HFFc6 (cell line): ENCODE measurements around the gene ATG4A. TPM values are rescaled to one million over a fixed set of nuclear protein-coding genes. Genes with fewer than 3 reads are reported as not detected.

ENCODE experiments used
- DNase-seq: peaks from one replicate; pipeline ENCODE4 v3.0.0-alpha.2; 2018
- H3K27ac Mint-ChIP-seq: 2 replicates; pipeline ENCODE4 v1.8.0; 2020; ENCODE audit warnings: mild to moderate bottlenecking, mixed read lengths
- H3K27me3 Mint-ChIP-seq: 2 replicates; pipeline ENCODE4 v1.8.0; 2021; ENCODE audit warnings: mild to moderate bottlenecking, moderate library complexity, mixed read lengths; ENCODE audit not compliant: insufficient read depth
- H3K36me3 Mint-ChIP-seq: 2 replicates; pipeline ENCODE4 v1.8.0; 2021; ENCODE audit warnings: low read depth, mixed read lengths
- H3K4me1 Mint-ChIP-seq: 2 replicates; pipeline ENCODE4 v1.8.0; 2020; ENCODE audit warnings: low read depth, mixed read lengths
- H3K4me3 Mint-ChIP-seq: 2 replicates; pipeline ENCODE4 v1.8.0; 2020; ENCODE audit warnings: mild to moderate bottlenecking, moderate library complexity, mixed read lengths
- H3K9me3 Mint-ChIP-seq: 2 replicates; pipeline ENCODE4 v1.8.0; 2020; ENCODE audit warnings: mild to moderate bottlenecking, mixed read lengths
- total RNA-seq, 6 experiments: library from RNA; stranded (reverse); fragmentation: NEBNext Ultra II Directional; extraction: Animal tissue kit (Norgen Biotek cat#: 25700); gene quantifications; 2 replicates in 1 of 6; 3 replicates in 5 of 6; pipeline ENCODE4 v1.2.3, GENCODE V29; 2021
- TF ChIP-seq, protein P1 (sequence below): fragments of 200-600 bp; sonication (generic); IDR thresholded peaks from 2 replicates; pipeline ENCODE4 v1.5.0; 2021; ENCODE audit warnings: antibody characterized with exemption, mild to moderate bottlenecking

The ATG4A gene
- total RNA-seq, 6 experiments from 2014 or later: 11.6 to 15.0 (median 13.4) TPM

- Mint-ChIP-seq H3K4me1 (peaks cover 42% of the 10 kb centered on the region), H3K4me3 (no peak overlapping the region), H3K27ac (no peak overlapping the region), H3K27me3 (no peaks in the 10 kb centered on the region), H3K9me3 (no peaks in the 10 kb centered on the region), H3K36me3 (no peaks in the 10 kb centered on the region; the same call in 1 of the 2 replicates)
- TF ChIP-seq, protein P1, sequence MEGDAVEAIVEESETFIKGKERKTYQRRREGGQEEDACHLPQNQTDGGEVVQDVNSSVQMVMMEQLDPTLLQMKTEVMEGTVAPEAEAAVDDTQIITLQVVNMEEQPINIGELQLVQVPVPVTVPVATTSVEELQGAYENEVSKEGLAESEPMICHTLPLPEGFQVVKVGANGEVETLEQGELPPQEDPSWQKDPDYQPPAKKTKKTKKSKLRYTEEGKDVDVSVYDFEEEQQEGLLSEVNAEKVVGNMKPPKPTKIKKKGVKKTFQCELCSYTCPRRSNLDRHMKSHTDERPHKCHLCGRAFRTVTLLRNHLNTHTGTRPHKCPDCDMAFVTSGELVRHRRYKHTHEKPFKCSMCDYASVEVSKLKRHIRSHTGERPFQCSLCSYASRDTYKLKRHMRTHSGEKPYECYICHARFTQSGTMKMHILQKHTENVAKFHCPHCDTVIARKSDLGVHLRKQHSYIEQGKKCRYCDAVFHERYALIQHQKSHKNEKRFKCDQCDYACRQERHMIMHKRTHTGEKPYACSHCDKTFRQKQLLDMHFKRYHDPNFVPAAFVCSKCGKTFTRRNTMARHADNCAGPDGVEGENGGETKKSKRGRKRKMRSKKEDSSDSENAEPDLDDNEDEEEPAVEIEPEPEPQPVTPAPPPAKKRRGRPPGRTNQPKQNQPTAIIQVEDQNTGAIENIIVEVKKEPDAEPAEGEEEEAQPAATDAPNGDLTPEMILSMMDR: no peak
- DNase-seq: no peak
These were observed 35.6 kb downstream of the ATG4A start for GRCh38 chrX:108127152-108127551.

DNA sequence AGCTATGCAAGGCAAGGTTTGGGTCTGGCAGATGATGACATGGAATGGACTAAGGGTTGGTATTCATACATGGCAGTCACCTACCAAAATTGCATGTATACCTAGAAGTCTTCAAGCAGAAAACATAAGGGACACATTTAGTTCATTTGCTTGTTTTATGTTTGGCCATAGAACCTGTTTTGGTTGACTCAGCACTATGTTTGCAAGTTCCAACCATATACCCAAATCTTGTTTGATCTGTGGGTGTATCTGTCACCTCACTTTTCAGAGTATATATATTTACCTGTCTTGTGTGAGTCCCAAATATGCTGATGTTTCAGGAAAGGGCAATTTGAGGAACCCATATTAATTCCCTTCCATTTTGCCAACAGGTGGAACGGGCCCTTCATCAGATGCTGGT is 39.3 kb downstream of the ATG4A start:
- Mint-ChIP-seq H3K27ac (peak overlapping the region; percentile 53; the same call in 1 of the 2 replicates), H3K4me3 (no peak overlapping the region), H3K9me3 (no peaks in the 10 kb centered on the region), H3K27me3 (no peaks in the 10 kb centered on the region), H3K36me3 (peaks cover 4% of the 10 kb centered on the region; the same call in 1 of the 2 replicates), H3K4me1 (peaks cover 24% of the 10 kb centered on the region)
- no peak for DNase-seq
- TF ChIP-seq, protein P1: no peak

- Mint-ChIP-seq H3K4me1 (peaks cover 23% of the 10 kb centered on the region), H3K36me3 (peaks cover 4% of the 10 kb centered on the region; the same call in 1 of the 2 replicates)
- DNase-seq: peak; percentile 10
These were observed 39.9 kb downstream of the ATG4A start for GRCh38 chrX:108131471-108131870.

DNA sequence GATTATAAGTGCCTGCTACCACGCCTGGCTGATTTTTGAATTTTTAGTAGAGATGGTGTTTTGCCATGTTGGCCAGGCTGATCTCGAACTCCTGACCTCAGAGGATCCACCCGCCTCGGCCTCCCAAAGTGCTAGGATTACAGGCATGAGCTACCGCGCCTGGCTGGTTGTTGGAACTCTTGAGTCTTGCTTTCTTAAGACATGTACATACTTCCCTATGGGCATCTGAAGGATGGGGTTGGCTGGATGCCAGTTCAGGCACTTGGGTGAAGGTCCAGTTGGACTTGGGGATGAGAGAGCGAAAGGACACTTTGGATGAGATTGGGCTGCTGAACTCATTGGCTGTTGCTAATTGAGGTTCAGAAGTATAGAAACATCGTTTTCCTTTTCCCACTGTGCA is 40.5 kb downstream of the ATG4A start:
- no peak for DNase-seq
- Mint-ChIP-seq H3K27ac (peak overlapping the region; percentile 53; the same call in 1 of the 2 replicates), H3K36me3 (peaks cover 4% of the 10 kb centered on the region; the same call in 1 of the 2 replicates), H3K4me3 (no peak overlapping the region; the same call in 1 of the 2 replicates), H3K9me3 (no peaks in the 10 kb centered on the region), H3K27me3 (no peaks in the 10 kb centered on the region), H3K4me1 (peaks cover 17% of the 10 kb centered on the region)
- TF ChIP-seq, protein P1: no peak

More at GRCh38 chrX:108131471-108131870, 39.9 kb downstream of the ATG4A start:
- Mint-ChIP-seq H3K4me3 (peak overlapping the region; percentile 19; the same call in 1 of the 2 replicates), H3K27ac (peak overlapping the region; percentile 53), H3K27me3 (no peaks in the 10 kb centered on the region), H3K9me3 (no peaks in the 10 kb centered on the region)
- TF ChIP-seq, protein P1: no peak

GRCh38 chrX:108132876-108133275 is 41.3 kb downstream of the ATG4A start:
- Mint-ChIP-seq H3K27me3 (no peaks in the 10 kb centered on the region), H3K4me1 (peaks cover 16% of the 10 kb centered on the region), H3K36me3 (peaks cover 4% of the 10 kb centered on the region; the same call in 1 of the 2 replicates), H3K9me3 (no peaks in the 10 kb centered on the region), H3K4me3 (no peak overlapping the region), H3K27ac (no peak overlapping the region)
- DNase-seq: no peak
- TF ChIP-seq, protein P1: no peak

DNA sequence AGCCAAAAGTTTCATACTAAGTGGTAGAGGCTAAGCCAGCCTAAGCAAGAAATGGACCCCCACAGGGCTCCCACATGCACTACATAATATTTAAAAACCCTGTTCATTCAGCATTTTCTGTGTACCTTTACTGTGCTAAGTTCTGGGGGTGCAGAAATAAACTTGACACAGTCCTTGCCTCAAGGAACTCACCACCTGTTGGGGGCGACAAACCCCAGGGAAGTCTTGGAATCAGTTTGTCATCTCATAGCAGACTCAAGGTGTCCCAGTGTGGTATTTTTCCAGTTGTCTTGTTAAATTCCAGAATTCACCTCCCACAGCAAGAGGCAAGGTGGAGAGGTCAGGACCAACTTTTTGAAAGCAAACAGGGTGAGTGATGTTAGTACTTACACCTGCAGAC is 43.1 kb downstream of the ATG4A start:
- peaks cover 24% of the 10 kb centered on the region for H3K4me1 Mint-ChIP-seq

More for the DNA sequence above, 43.1 kb downstream of the ATG4A start:
- H3K36me3 Mint-ChIP-seq: peaks cover 4% of the 10 kb centered on the region; the same call in 1 of the 2 replicates
- no peaks in the 10 kb centered on the region for H3K9me3 Mint-ChIP-seq
- no peak overlapping the region for H3K27ac Mint-ChIP-seq
- TF ChIP-seq, protein P1: no peak
- H3K4me3 Mint-ChIP-seq: no peak overlapping the region
- H3K27me3 Mint-ChIP-seq: no peaks in the 10 kb centered on the region
- no peak for DNase-seq
